GM19455 (cell line): ENCODE data around the gene CPB2.
A peak's percentile ranks its signal among the peaks of the same experiment; 100 is the strongest.

Experiments used
- ATAC-seq: cut with Tn5 transposase; IDR thresholded peaks from one replicate; pipeline ENCODE4 v1.9.1; 2021; ENCODE audit not compliant: unreplicated experiment

The CPB2 gene

GRCh38 chr13:46053162-46054012, 51.4 kb downstream of the CPB2 start:
- ATAC-seq: no peak

- peak; percentile 100 for ATAC-seq
These were observed 52.3 kb downstream of the CPB2 start, which contains the start of gene ZC3H13 for GRCh38 chr13:46052319-46053161. Gene ZC3H13, minus strand, starts transcription at chr13:46052746. Its CDS starts 7,239 bp downstream, at chr13:46045507.

DNA sequence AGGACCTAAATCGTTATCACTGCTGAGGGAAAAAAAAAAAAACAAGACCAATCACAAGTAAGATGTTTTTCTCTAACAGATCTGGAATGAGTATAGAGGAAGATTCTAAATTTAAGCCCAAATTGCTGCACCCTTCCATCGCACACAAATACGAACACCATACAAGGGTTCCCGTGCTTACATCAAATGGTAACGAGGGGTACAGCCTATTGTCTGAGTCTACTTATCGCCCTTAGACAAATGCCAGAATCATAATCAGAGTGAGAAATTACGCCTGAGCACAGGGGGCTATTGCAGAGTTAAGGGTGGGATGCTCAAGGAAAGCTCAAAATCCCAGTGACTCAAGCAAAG, 52.9 kb downstream of the CPB2 start:
- no peak for ATAC-seq

GRCh38 chr13:46050771-46051170, 54.1 kb downstream of the CPB2 start:
- no peak for ATAC-seq

DNA sequence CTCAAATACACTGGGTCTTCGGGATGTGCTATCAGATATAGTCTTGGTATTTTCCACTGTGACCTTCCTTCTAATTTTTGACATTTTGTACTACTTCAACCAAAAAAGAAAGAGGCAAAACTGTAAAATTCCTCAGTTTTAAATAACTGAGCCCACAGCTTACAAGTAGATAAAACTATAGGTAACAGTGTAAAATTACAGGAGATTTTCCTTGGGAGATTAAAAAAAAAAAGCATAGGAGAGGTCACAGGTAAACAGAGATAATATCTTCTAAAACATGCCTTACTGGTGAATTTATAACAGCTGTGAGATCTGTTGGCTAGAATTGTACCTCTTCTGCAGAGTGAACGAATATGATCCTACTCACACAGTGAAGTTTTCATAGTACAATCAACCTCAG, 59.4 kb downstream of the CPB2 start:
- no peak for ATAC-seq

DNA sequence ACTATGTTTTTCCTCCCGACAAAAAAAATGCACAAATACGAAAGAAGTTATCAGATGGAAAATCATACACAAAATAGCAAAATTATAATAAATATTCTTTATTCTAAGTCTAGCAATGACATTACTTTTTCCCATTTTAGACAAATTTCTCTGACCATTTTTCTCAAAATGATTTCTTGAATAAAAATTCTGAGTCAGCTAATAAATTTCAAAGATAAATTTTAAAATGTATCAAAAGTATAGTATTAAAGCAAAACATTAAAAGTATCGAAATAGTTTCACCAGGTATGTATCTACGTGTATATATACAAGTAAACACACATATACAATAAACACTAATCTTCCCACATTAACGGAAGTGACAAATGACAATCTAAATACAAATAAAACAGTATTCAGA, 61.2 kb downstream of the CPB2 start:
- no peak for ATAC-seq

GRCh38 chr13:46041419-46041839, 63.4 kb downstream of the CPB2 start:
- no peak for ATAC-seq

- no peak for ATAC-seq
These were observed 64.1 kb downstream of the CPB2 start for GRCh38 chr13:46040763-46041162.

- no peak for ATAC-seq
These were observed 65.2 kb downstream of the CPB2 start for GRCh38 chr13:46039411-46040182.

GRCh38 chr13:46038296-46038695, 66.5 kb downstream of the CPB2 start:
- no peak for ATAC-seq

DNA sequence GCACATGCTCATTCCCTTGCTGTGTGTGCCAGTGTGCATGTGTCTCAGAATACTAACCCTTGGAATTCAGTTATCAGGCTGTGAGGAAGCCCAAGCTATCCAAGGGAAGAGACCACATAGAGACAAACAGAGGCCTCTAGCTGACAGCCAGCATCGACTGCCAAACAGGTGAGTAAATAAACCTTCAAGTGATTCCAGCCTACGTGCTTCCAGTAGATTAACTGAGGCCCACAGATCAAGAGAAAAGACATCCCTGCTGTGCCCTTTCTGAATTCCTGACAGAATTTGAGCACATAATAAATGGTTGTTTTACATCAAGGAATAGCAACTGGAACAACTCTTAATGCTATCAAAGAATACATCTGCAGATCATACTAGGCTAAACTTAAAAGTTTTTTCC, 69.8 kb downstream of the CPB2 start:
- ATAC-seq: no peak

DNA sequence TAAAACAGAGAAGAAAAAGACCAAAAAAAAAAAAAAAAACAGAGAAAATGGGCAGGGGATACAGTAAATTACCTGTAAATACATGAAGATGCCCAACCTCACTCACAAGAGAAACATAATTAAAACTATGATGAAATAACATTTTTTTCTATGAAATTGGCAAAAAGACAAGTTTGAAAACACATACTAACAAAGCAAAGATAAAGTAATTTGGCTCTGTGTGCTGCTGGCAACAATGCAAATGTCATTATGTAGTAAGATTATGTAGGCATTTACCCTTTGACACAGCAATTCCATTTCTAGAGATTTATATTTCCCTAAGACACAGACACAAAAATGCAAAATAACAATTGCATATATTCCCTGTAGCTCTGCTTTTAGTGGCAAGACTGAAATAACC, 72.5 kb downstream of the CPB2 start:
- no peak for ATAC-seq

- ATAC-seq: no peak
These were observed 73.1 kb downstream of the CPB2 start for GRCh38 chr13:46031581-46032263.

GRCh38 chr13:46025157-46025556, 79.7 kb downstream of the CPB2 start:
- ATAC-seq: no peak

GRCh38 chr13:46022481-46022880, 82.4 kb downstream of the CPB2 start:
- no peak for ATAC-seq

GRCh38 chr13:46016216-46016615, 88.6 kb downstream of the CPB2 start:
- no peak for ATAC-seq

GRCh38 chr13:46015366-46015765, 89.5 kb downstream of the CPB2 start:
- no peak for ATAC-seq

DNA sequence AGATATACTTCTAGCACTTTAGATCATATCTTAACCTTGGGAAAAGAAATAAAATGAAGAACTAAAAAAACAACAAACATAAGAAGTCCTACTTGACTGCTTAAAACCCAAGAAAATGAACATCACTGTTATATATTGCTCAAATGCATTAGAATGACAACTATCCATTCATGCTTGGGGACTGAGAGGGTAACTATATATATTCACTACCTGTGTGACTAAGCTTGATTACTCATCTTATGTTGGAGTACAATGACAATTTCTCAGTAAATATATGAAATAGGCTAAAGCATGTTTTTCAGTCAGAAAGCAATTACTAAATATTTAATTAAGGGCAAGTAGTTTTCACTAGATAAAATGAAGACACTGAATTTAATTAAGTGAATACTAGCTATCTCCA, 92.4 kb downstream of the CPB2 start:
- no peak for ATAC-seq

DNA sequence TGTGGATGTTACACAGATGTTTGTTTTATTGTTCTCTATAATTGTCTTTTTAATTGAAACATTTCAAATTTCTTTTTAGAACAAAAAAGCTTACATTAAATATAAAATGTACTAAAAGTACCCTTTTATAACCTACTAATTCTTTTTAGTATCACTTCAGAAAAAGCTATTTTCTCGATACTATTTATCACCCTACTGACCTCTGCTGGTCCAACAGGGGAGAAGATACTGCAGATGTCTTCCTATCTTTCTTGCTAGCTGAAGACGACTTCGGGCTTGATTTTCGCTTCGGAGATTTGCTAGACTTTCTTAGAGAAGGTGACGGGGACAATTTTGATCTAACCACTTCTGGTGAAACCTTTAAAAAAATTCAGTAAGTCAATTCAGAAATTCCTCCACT, 94.7 kb downstream of the CPB2 start:
- no peak for ATAC-seq

DNA sequence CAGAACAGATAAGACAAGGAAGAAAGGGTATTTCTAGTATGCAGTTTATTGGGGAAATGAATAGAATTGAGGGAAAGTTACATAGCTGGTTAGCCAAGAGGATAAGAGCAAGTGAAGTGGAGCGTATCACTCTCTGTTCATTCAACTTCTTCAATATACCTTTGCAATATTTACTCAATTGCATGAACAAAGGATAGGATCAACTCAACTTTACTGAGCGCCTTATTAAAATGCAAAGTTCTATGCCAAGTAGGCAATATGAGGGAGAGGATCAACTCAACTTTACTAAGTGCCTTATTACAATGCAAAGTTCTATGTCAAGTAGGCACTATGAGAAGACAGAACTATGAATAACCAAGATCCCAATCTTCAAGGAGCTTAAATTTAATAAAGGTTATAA, 96.2 kb downstream of the CPB2 start:
- no peak for ATAC-seq
